HEK293 (cell line): ENCODE data around the gene PEX16.

Source experiments
- CTCF ChIP-seq: fragments of 450-650 bp; formaldehyde crosslinking; IDR thresholded peaks from 2 replicates; pipeline ENCODE4 v1.5.1; 2016; ENCODE audit warnings: missing biosample characterization, missing genetic modification characterization
- REST ChIP-seq: fragments of 450-650 bp; formaldehyde crosslinking; IDR thresholded peaks from 2 replicates; pipeline ENCODE4 v1.5.1; 2016; ENCODE audit warnings: missing biosample characterization, missing genetic modification characterization
- TRIM28 ChIP-seq: IDR thresholded peaks from 2 replicates; pipeline ENCODE4 v1.6.1; 2011; ENCODE audit warnings: low read length, control low read depth, borderline replicate concordance
- ZBTB1 ChIP-seq: fragments of 450-650 bp; formaldehyde crosslinking; IDR thresholded peaks from 2 replicates; pipeline ENCODE4 v1.5.1; 2016; ENCODE audit warnings: missing biosample characterization, missing genetic modification characterization
- ZBTB7A ChIP-seq: fragments of 450-650 bp; formaldehyde crosslinking; IDR thresholded peaks from 2 replicates; pipeline ENCODE4 v1.5.1; 2016; ENCODE audit warnings: low read depth, missing biosample characterization, missing genetic modification characterization
- ZNF121 ChIP-seq: fragments of 450-650 bp; formaldehyde crosslinking; IDR thresholded peaks from 2 replicates; pipeline ENCODE4 v1.5.1; 2016; ENCODE audit warnings: missing biosample characterization, missing genetic modification characterization
- ZNF585B ChIP-seq: fragments of 450-650 bp; formaldehyde crosslinking; IDR thresholded peaks from 2 replicates; pipeline ENCODE4 v1.5.1; 2016; ENCODE audit warnings: missing biosample characterization, missing genetic modification characterization
- ZNF610 ChIP-seq: fragments of 450-650 bp; formaldehyde crosslinking; IDR thresholded peaks from 2 replicates; pipeline ENCODE4 v1.5.1; 2016; ENCODE audit warnings: missing biosample characterization, missing genetic modification characterization, borderline replicate concordance
- ZSCAN16 ChIP-seq: fragments of 450-650 bp; formaldehyde crosslinking; IDR thresholded peaks from 2 replicates; pipeline ENCODE4 v1.5.1; 2016; ENCODE audit warnings: missing biosample characterization, missing genetic modification characterization

GRCh38 chr11:45918962-45919675, 1.4 kb upstream of the PEX16 start:
- TF ChIP-seq REST (tag by site-specific recombination) (no peak), ZNF121 (tag by site-specific recombination) (no peak), CTCF (no peak), ZBTB1 (tag by site-specific recombination) (no peak), ZNF585B (no peak), ZBTB7A (tag by site-specific recombination) (no peak), TRIM28 (no peak), ZNF610 (no peak), ZSCAN16 (no peak)
